Neutrophil (primary cell): ENCODE data around the gene ERO1B.

Source experiments
- H3K27ac ChIP-seq: fragments of 200-600 bp; sonication (generic); 2 replicates; pipeline ENCODE4 v1.5.1; 2016; ENCODE audit warnings: mild to moderate bottlenecking, moderate library complexity
- H3K27me3 ChIP-seq: fragments of 200-600 bp; sonication (generic); 2 replicates; pipeline ENCODE4 v1.6.0; 2016; ENCODE audit warnings: mild to moderate bottlenecking
- H3K36me3 ChIP-seq: fragments of 200-600 bp; sonication (generic); 2 replicates; pipeline ENCODE4 v1.5.1; 2017
- H3K4me1 ChIP-seq, 2 experiments: fragments of 200-600 bp in 1 of 2; sonication (generic) in 1 of 2; 1 replicate in 1 of 2; 2 replicates in 1 of 2; pipeline versions ENCODE4 v1.5.1 to v1.6.1; 2013 to 2016; ENCODE audit warnings: low read depth in 1 of 2, low read length in 1 of 2, mild to moderate bottlenecking in 1 of 2, moderate library complexity in 1 of 2; ENCODE audit not compliant: control insufficient read depth in 1 of 2, insufficient read depth in 1 of 2
- H3K4me3 ChIP-seq, 2 experiments: fragments of 200-600 bp in 1 of 2; sonication (generic) in 1 of 2; 1 replicate in 1 of 2; 2 replicates in 1 of 2; pipeline ENCODE4 v1.5.1; 2013 to 2016; ENCODE audit warnings: low read depth in 1 of 2, low read length in 1 of 2, mild to moderate bottlenecking in 1 of 2, moderate library complexity in 1 of 2
- H3K9me3 ChIP-seq: fragments of 200-600 bp; sonication (generic); 2 replicates; pipeline ENCODE4 v1.5.1; 2016
- TF ChIP-seq, protein P1 (sequence below): fragments of 200-600 bp; sonication (generic); IDR thresholded peaks from 2 replicates; pipeline ENCODE4 v1.5.1; 2016; ENCODE audit warnings: antibody characterized with exemption

ERO1B gene

DNA sequence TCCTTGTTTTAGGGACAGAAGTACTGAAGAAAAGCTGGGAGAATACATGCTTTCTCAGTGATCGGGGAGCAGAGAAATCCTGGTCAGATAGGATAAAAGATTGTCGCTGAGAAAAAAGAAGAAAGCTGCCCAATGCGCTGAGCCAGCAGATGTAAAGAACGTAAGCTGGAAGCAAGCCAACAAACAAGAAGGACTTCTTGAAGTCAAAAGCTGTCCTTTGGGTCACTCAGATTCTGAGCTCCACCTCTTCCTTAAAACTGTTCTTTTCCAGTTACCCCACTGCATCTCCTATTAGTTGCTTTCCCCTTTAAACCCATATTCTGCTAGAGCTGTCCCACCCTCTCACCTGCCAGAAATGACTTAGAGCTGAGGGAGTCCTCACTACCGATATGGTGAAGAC is 74.6 kb downstream of the ERO1B start:
- H3K36me3 ChIP-seq = no peaks in the 10 kb centered on the region
- H3K27ac ChIP-seq = no peak overlapping the region
- TF ChIP-seq, protein P1, sequence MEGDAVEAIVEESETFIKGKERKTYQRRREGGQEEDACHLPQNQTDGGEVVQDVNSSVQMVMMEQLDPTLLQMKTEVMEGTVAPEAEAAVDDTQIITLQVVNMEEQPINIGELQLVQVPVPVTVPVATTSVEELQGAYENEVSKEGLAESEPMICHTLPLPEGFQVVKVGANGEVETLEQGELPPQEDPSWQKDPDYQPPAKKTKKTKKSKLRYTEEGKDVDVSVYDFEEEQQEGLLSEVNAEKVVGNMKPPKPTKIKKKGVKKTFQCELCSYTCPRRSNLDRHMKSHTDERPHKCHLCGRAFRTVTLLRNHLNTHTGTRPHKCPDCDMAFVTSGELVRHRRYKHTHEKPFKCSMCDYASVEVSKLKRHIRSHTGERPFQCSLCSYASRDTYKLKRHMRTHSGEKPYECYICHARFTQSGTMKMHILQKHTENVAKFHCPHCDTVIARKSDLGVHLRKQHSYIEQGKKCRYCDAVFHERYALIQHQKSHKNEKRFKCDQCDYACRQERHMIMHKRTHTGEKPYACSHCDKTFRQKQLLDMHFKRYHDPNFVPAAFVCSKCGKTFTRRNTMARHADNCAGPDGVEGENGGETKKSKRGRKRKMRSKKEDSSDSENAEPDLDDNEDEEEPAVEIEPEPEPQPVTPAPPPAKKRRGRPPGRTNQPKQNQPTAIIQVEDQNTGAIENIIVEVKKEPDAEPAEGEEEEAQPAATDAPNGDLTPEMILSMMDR = no peak

DNA sequence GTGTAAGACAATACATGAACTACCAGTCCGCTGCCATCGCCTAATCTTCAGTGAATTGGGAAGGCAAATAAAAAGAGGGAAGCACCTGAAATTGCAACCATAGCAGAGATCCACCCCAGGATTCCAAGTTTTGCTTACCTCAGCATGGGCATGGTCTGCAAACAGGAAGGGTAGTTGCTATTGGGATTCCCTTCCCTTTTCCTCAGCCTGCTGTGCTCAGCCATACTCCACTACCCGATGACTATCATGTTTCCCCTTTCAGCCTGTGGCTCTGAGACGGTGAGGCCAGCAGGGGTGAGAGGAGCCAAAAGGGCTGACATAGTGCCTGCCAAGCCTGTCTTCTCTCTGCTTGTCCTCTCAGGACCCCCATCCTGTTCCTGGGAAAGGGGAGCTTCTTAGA is 75.2 kb downstream of the ERO1B start:
- H3K4me3 ChIP-seq = no peak overlapping the region

More for the DNA sequence above, 74.6 kb downstream of the ERO1B start:
- no peaks in the 10 kb centered on the region for H3K9me3 ChIP-seq
- H3K4me3 ChIP-seq = no peak overlapping the region
- no peaks in the 10 kb centered on the region for H3K27me3 ChIP-seq
- no peaks in the 10 kb centered on the region for H3K4me1 ChIP-seq

DNA sequence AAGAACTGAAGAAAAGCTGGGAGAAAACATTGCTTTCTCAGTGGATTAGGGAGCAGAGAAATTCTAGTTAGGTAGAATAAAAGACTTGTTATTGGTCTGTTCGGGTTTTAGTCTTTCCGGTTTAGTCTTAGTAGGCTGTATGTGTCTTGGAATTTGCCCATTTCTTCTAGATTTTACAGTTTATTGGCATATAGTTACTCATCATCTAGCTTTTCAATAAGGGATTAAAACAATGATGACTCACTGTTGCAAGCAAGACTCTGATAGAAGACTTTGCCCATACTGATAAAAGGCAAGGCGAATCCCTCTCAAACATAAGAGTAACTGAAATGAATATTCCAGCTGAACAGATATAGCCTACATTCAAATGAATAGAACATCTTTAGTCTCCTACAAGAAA is 77.1 kb downstream of the ERO1B start:
- Histone ChIP-seq H3K4me3 (no peak overlapping the region), H3K9me3 (no peaks in the 10 kb centered on the region), H3K4me1 (no peaks in the 10 kb centered on the region), H3K27ac (no peak overlapping the region), H3K27me3 (no peaks in the 10 kb centered on the region), H3K36me3 (no peaks in the 10 kb centered on the region)
- TF ChIP-seq, protein P1 = no peak

More for the DNA sequence above, 75.2 kb downstream of the ERO1B start:
- no peaks in the 10 kb centered on the region for H3K4me1 ChIP-seq
- TF ChIP-seq, protein P1 = no peak
- H3K36me3 ChIP-seq = no peaks in the 10 kb centered on the region
- H3K27ac ChIP-seq = no peak overlapping the region
- H3K27me3 ChIP-seq = no peaks in the 10 kb centered on the region
- H3K9me3 ChIP-seq = no peaks in the 10 kb centered on the region

DNA sequence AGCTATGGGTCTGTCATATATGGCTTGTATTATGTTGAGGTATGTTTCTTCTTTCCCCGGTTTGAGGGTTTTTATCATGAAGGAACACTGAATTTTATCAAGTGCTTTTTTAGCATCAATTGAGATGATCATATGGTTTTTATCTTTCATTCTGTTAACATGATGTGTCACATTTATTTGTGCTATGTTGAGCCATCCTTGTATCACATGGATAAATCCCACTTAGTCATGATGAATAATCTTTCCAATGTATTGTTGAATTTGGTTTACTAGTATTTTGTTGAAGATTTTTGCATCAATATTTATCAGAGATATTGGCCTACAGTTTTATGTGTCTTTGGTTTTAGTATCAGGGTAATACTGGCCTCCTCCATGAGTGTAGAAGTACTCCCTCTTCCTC is 77.7 kb downstream of the ERO1B start:
- Histone ChIP-seq H3K4me3 (no peak overlapping the region), H3K4me1 (no peaks in the 10 kb centered on the region), H3K27ac (no peak overlapping the region), H3K27me3 (no peaks in the 10 kb centered on the region), H3K36me3 (no peaks in the 10 kb centered on the region), H3K9me3 (no peaks in the 10 kb centered on the region)
- TF ChIP-seq, protein P1 = no peak

DNA sequence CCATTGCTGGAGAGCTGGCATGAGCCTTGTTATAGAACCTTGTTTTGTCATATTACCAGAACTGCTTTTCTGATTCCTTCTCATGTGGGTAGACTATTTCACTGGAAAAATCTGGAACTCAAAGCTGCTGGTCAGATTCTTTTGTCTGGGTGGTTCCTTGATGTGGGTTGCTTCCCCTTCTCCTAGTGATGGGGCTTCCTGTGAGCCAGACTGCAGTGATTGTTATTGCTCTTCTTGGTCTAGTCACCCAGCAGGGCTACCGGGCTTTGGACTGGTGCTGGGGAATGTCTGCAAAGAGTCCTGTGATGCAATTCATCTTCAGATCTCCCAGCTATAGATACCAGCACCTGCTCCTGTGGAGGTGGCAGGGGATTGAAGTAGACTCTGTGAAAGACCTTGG is 80.0 kb downstream of the ERO1B start:
- no peaks in the 10 kb centered on the region for H3K36me3 ChIP-seq
- no peak overlapping the region for H3K27ac ChIP-seq
- H3K4me1 ChIP-seq = no peaks in the 10 kb centered on the region
- H3K9me3 ChIP-seq = no peaks in the 10 kb centered on the region
- no peak overlapping the region for H3K4me3 ChIP-seq
- H3K27me3 ChIP-seq = no peaks in the 10 kb centered on the region
- TF ChIP-seq, protein P1 = no peak

DNA sequence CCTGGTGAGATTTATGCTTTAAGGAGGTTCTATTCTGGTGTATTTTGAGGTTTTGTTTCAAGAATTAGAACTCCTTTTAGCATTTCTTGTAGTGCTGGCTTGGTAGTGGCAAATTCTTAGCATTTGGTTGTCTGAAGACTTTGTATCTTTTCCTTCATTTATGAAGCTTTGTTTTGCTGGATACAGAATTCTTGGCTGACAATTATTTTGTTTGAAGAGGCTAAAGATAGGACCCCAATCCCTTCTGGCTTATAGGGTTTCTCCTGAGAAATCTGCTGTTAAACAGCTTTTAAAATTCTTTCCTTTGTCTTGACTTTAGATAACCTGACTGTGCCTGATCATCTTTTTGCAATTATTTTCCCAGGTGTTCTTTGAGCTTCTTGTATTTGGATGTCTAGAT is 80.8 kb downstream of the ERO1B start:
- Histone ChIP-seq H3K4me1 (no peaks in the 10 kb centered on the region), H3K36me3 (no peaks in the 10 kb centered on the region), H3K27me3 (no peaks in the 10 kb centered on the region), H3K9me3 (no peaks in the 10 kb centered on the region), H3K27ac (no peak overlapping the region), H3K4me3 (no peak overlapping the region)
- TF ChIP-seq, protein P1 = no peak
